ENCODE measurements around the gene PTK6. TPM values are rescaled to one million over a fixed set of nuclear protein-coding genes. Genes with fewer than 3 reads are reported as not detected.

The PTK6 gene
- total and polyA plus RNA-seq, 2 experiments from 2014 or later: 0.27 to 1.1 TPM

GRCh38 chr20:63545814-63546213, 8.6 kb upstream of the PTK6 start:
- H3K27me3 ChIP-seq: no peaks in the 10 kb centered on the region
- no peak overlapping the region for H3K4me2 ChIP-seq
- no peaks in the 10 kb centered on the region for H3K4me1 ChIP-seq (ENCODE audit: insufficient read depth)
- H4K20me1 ChIP-seq (ENCODE audit: insufficient read depth, poor library complexity, severe bottlenecking): no peaks in the 10 kb centered on the region
- H3K27ac ChIP-seq: no peak overlapping the region
- H2AFZ ChIP-seq: no peak overlapping the region
- no peaks in the 10 kb centered on the region for H3K79me2 ChIP-seq
- no peaks in the 10 kb centered on the region for H3K36me3 ChIP-seq (replicated peaks; ENCODE audit: insufficient read depth, low read depth)
- no peak overlapping the region for H3K4me3 ChIP-seq
- H3K9me2 ChIP-seq (replicated peaks; ENCODE audit: insufficient read depth): no peaks in the 10 kb centered on the region
- WGBS (ENCODE audit: low lambda C conversion rate, missing lambda C conversion rate): 63% methylated on average over 6 of the region's 6 CpGs
- no peak for DNase-seq (ENCODE audit: low spot score)
- no peaks in the 10 kb centered on the region for H3K9me3 ChIP-seq (ENCODE audit: low read depth)
- TF ChIP-seq EZH2phosphoT487 (IDR thresholded peaks at IDR 0.05; ENCODE audit: low read depth, severe bottlenecking, unreplicated experiment): no peak
- TF ChIP-seq EZH2 (IDR thresholded peaks at IDR 0.05; ENCODE audit: borderline replicate concordance): no peak
- no peak for TF ChIP-seq CTCF (IDR thresholded peaks at IDR 0.05; ENCODE audit: poor library complexity)

GRCh38 chr20:63544958-63545516, 7.9 kb upstream of the PTK6 start:
- WGBS (ENCODE audit: low lambda C conversion rate, missing lambda C conversion rate): 71% methylated on average over 19 of the region's 19 CpGs

GRCh38 chr20:63544241-63544957, 7.2 kb upstream of the PTK6 start:
- TF ChIP-seq EZH2phosphoT487 (IDR thresholded peaks at IDR 0.05; ENCODE audit: low read depth, severe bottlenecking, unreplicated experiment) (no peak), EZH2 (IDR thresholded peaks at IDR 0.05; ENCODE audit: borderline replicate concordance) (no peak), CTCF (IDR thresholded peaks at IDR 0.05; ENCODE audit: poor library complexity) (no peak)

More at GRCh38 chr20:63544958-63545516, 7.9 kb upstream of the PTK6 start:
- TF ChIP-seq EZH2phosphoT487 (IDR thresholded peaks at IDR 0.05; ENCODE audit: low read depth, severe bottlenecking, unreplicated experiment): no peak
- TF ChIP-seq CTCF (IDR thresholded peaks at IDR 0.05; ENCODE audit: poor library complexity): no peak
- TF ChIP-seq EZH2 (IDR thresholded peaks at IDR 0.05; ENCODE audit: borderline replicate concordance): no peak
- Histone ChIP-seq H3K79me2 (no peaks in the 10 kb centered on the region), H3K4me3 (no peak overlapping the region), H4K20me1 (ENCODE audit: insufficient read depth, poor library complexity, severe bottlenecking) (no peaks in the 10 kb centered on the region), H3K9me2 (replicated peaks; ENCODE audit: insufficient read depth) (no peaks in the 10 kb centered on the region), H2AFZ (no peak overlapping the region), H3K4me1 (ENCODE audit: insufficient read depth) (no peaks in the 10 kb centered on the region), H3K9me3 (ENCODE audit: low read depth) (no peaks in the 10 kb centered on the region), H3K27ac (no peak overlapping the region), H3K36me3 (replicated peaks; ENCODE audit: insufficient read depth, low read depth) (no peaks in the 10 kb centered on the region), H3K4me2 (no peak overlapping the region), H3K27me3 (no peaks in the 10 kb centered on the region)
- DNase-seq (ENCODE audit: low spot score): peak; percentile 74

More at GRCh38 chr20:63544241-63544957, 7.2 kb upstream of the PTK6 start:
- H3K4me2 ChIP-seq: no peak overlapping the region
- no peaks in the 10 kb centered on the region for H3K9me2 ChIP-seq (replicated peaks; ENCODE audit: insufficient read depth)
- no peaks in the 10 kb centered on the region for H3K36me3 ChIP-seq (replicated peaks; ENCODE audit: insufficient read depth, low read depth)
- no peak overlapping the region for H3K4me3 ChIP-seq
- DNase-seq (ENCODE audit: low spot score): no peak
- no peak overlapping the region for H3K27ac ChIP-seq
- H2AFZ ChIP-seq: no peak overlapping the region
- no peaks in the 10 kb centered on the region for H3K79me2 ChIP-seq
- no peaks in the 10 kb centered on the region for H3K9me3 ChIP-seq (ENCODE audit: low read depth)
- H4K20me1 ChIP-seq (ENCODE audit: insufficient read depth, poor library complexity, severe bottlenecking): no peaks in the 10 kb centered on the region
- H3K4me1 ChIP-seq (ENCODE audit: insufficient read depth): no peaks in the 10 kb centered on the region
- no peaks in the 10 kb centered on the region for H3K27me3 ChIP-seq
- 76% methylated on average over 27 of the region's 27 CpGs for WGBS (ENCODE audit: low lambda C conversion rate, missing lambda C conversion rate)

Data from hepatocyte (in vitro differentiated cells).